Panc1 (cell line): ENCODE results near the gene CENATAC.

ENCODE experiments used
- CTCF ChIP-seq: fragments of 450-650 bp; IDR thresholded peaks from 2 replicates; pipeline ENCODE4 v1.5.1; 2017; ENCODE audit warnings: mild to moderate bottlenecking
- POLR2AphosphoS5 ChIP-seq: IDR thresholded peaks from 2 replicates; pipeline ENCODE4 v1.6.1; 2012; ENCODE audit warnings: mild to moderate bottlenecking, low read depth, low read length, moderate library complexity
- REST ChIP-seq, 2 experiments: IDR thresholded peaks; 2 replicates each; pipeline ENCODE4 v1.6.1; 2011 to 2012; ENCODE audit warnings: low read depth in 2 of 2, control low read depth in 1 of 2, low read length in 1 of 2, mild to moderate bottlenecking in 1 of 2, moderate library complexity in 1 of 2; ENCODE audit not compliant: insufficient read depth in 1 of 2
- TCF7L2 ChIP-seq: IDR thresholded peaks from 2 replicates; pipeline ENCODE4 v1.6.1; 2011; ENCODE audit warnings: mild to moderate bottlenecking, low read depth, low read length, inconsistent platforms

GRCh38 chr11:119027561-119028345, 29.8 kb downstream of the CENATAC start:
- TF ChIP-seq CTCF (no peak), REST (IDR thresholded peaks at IDR 0.05; ENCODE audit: insufficient read depth in 1 of 2, low read depth in 2 of 2, low read length in 1 of 2) (no peak), TCF7L2 (no peak), POLR2AphosphoS5 (no peak)
